Measurements from ENCODE around the gene AKAP7.

DNA sequence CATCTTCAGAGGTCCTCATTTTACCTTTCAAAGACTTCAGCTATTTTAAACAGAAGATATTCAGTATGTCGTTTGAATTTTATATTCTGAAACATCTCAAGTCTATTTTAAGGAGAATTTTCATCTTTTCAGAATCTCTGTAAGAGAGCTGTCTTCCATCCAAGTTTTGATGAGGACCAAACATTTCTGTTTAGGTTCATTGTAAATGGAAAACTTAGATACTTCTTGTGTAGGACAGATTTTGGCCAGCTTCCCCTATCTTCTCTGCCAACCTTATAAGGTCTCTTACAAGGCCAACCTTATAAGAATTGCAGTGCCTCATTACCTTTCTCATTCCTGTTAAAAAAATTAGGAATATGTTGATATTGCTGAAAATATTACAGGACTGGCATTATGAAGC, 88.1 kb downstream of the AKAP7 start:
- TF ChIP-seq ZBTB17 (tag by site-specific recombination; IDR thresholded peaks at IDR 0.05) (no peak), MZF1 (tag by site-specific recombination; IDR thresholded peaks at IDR 0.05; ENCODE audit: borderline replicate concordance) (no peak), ZNF596 (tag by site-specific recombination; IDR thresholded peaks at IDR 0.05) (no peak), REPIN1 (tag by site-specific recombination; IDR thresholded peaks at IDR 0.05; ENCODE audit: low read depth) (no peak), ZNF629 (tag by site-specific recombination; IDR thresholded peaks at IDR 0.05) (no peak), TCF7L2 (IDR thresholded peaks at IDR 0.05; ENCODE audit: borderline replicate concordance, low read depth, low read length) (no peak), REST (tag by site-specific recombination; IDR thresholded peaks at IDR 0.05) (no peak), BCL6B (tag by site-specific recombination; IDR thresholded peaks at IDR 0.05) (no peak), ZNF184 (tag by site-specific recombination; IDR thresholded peaks at IDR 0.05) (no peak), GLIS1 (tag by site-specific recombination; IDR thresholded peaks at IDR 0.05) (no peak)
- TF ChIP-seq, protein P1, sequence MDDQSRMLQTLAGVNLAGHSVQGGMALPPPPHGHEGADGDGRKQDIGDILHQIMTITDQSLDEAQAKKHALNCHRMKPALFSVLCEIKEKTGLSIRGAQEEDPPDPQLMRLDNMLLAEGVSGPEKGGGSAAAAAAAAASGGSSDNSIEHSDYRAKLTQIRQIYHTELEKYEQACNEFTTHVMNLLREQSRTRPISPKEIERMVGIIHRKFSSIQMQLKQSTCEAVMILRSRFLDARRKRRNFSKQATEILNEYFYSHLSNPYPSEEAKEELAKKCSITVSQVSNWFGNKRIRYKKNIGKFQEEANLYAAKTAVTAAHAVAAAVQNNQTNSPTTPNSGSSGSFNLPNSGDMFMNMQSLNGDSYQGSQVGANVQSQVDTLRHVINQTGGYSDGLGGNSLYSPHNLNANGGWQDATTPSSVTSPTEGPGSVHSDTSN (CRISPR knock-in tag; IDR thresholded peaks at IDR 0.05), result no peak
- TF ChIP-seq, protein P2, sequence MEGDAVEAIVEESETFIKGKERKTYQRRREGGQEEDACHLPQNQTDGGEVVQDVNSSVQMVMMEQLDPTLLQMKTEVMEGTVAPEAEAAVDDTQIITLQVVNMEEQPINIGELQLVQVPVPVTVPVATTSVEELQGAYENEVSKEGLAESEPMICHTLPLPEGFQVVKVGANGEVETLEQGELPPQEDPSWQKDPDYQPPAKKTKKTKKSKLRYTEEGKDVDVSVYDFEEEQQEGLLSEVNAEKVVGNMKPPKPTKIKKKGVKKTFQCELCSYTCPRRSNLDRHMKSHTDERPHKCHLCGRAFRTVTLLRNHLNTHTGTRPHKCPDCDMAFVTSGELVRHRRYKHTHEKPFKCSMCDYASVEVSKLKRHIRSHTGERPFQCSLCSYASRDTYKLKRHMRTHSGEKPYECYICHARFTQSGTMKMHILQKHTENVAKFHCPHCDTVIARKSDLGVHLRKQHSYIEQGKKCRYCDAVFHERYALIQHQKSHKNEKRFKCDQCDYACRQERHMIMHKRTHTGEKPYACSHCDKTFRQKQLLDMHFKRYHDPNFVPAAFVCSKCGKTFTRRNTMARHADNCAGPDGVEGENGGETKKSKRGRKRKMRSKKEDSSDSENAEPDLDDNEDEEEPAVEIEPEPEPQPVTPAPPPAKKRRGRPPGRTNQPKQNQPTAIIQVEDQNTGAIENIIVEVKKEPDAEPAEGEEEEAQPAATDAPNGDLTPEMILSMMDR (tag by site-specific recombination; IDR thresholded peaks at IDR 0.05), result no peak
- TF ChIP-seq, protein P3, sequence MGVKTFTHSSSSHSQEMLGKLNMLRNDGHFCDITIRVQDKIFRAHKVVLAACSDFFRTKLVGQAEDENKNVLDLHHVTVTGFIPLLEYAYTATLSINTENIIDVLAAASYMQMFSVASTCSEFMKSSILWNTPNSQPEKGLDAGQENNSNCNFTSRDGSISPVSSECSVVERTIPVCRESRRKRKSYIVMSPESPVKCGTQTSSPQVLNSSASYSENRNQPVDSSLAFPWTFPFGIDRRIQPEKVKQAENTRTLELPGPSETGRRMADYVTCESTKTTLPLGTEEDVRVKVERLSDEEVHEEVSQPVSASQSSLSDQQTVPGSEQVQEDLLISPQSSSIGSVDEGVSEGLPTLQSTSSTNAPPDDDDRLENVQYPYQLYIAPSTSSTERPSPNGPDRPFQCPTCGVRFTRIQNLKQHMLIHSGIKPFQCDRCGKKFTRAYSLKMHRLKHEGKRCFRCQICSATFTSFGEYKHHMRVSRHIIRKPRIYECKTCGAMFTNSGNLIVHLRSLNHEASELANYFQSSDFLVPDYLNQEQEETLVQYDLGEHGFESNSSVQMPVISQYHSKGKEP (tag by site-specific recombination; IDR thresholded peaks at IDR 0.05), result no peak
